K562 (cell line): ENCODE results near the gene HMOX2. TPM values are rescaled to one million over a fixed set of nuclear protein-coding genes. Genes with fewer than 3 reads are reported as not detected.

Experiments used
- CBX3 ChIP-seq, 2 experiments: IDR thresholded peaks; 1 replicate in 1 of 2; 2 replicates in 1 of 2; pipeline ENCODE4 v1.6.1; 2012; ENCODE audit warnings: inconsistent platforms in 2 of 2, low read length in 2 of 2, borderline replicate concordance in 1 of 2, control low read depth in 1 of 2
- CEBPB ChIP-seq: fragments of 450-650 bp; IDR thresholded peaks from 2 replicates; pipeline ENCODE4 v1.6.1; 2016; ENCODE audit warnings: missing genetic modification characterization, missing compliant biosample characterization
- CREM ChIP-seq: IDR thresholded peaks from 2 replicates; pipeline ENCODE4 v1.6.1; 2014; ENCODE audit warnings: antibody characterized with exemption, low read depth
- E2F6 ChIP-seq, 2 experiments: IDR thresholded peaks; 2 replicates each; pipeline ENCODE4 v1.6.1; 2011; ENCODE audit warnings: borderline replicate concordance in 1 of 2, control low read depth in 1 of 2, low read depth in 1 of 2, low read length in 1 of 2, mild to moderate bottlenecking in 1 of 2, mixed read lengths in 1 of 2, moderate library complexity in 1 of 2; ENCODE audit not compliant: insufficient read depth in 1 of 2, insufficient read length in 1 of 2, poor library complexity in 1 of 2, severe bottlenecking in 1 of 2; ENCODE audit errors: extremely low read depth in 1 of 2
- GABPB2 ChIP-seq: fragments of 250-450 bp; sonication (Bioruptor Pico); conservative IDR thresholded peaks from 2 replicates; pipeline ENCODE4 v1.5.1; 2021; ENCODE audit warnings: mild to moderate bottlenecking
- HMG20A ChIP-seq: fragments of 450-650 bp; formaldehyde crosslinking; conservative IDR thresholded peaks from 2 replicates; pipeline ENCODE4 v1.4.0; 2020; ENCODE audit warnings: mild to moderate bottlenecking, mixed read lengths
- KLF6 ChIP-seq: fragments of 250-450 bp; sonication (Bioruptor Pico); IDR thresholded peaks from 2 replicates; pipeline ENCODE4 v1.4.0; 2020; ENCODE audit warnings: mild to moderate bottlenecking, moderate library complexity, borderline replicate concordance
- MEF2A ChIP-seq: IDR thresholded peaks from 2 replicates; pipeline ENCODE4 v1.6.1; 2011; ENCODE audit warnings: low read depth, mild to moderate bottlenecking, low read length, moderate library complexity; ENCODE audit not compliant: control insufficient read depth
- MGA ChIP-seq: fragments of 450-650 bp; IDR thresholded peaks from 2 replicates; pipeline ENCODE4 v1.6.1; 2016; ENCODE audit warnings: mild to moderate bottlenecking, moderate library complexity
- RAD51 ChIP-seq: fragments of 450-650 bp; IDR thresholded peaks from 2 replicates; pipeline ENCODE4 v1.7.1; 2016; ENCODE audit warnings: low read depth, mild to moderate bottlenecking, borderline replicate concordance
- SAP30 ChIP-seq: fragments of 200-600 bp; sonication (generic); IDR thresholded peaks from 2 replicates; pipeline ENCODE4 v1.6.1; 2012; ENCODE audit warnings: borderline replicate concordance, low read depth, mild to moderate bottlenecking, moderate library complexity, low read length, control low read depth, inconsistent platforms; ENCODE audit not compliant: insufficient read depth, poor library complexity, severe bottlenecking
- ZKSCAN1 ChIP-seq: fragments of 150-350 bp; IDR thresholded peaks from 2 replicates; pipeline ENCODE4 v1.6.1; 2016; ENCODE audit warnings: low read depth, low read length
- ZNF584 ChIP-seq: fragments of 200-800 bp; sonication (Bioruptor generic); IDR thresholded peaks from 2 replicates; pipeline ENCODE4 v1.6.1; 2016; ENCODE audit warnings: low read depth, mild to moderate bottlenecking, missing genetic modification characterization, missing compliant biosample characterization
- ZNF668 ChIP-seq: fragments of 250-450 bp; sonication (Bioruptor Pico); IDR thresholded peaks from 2 replicates; pipeline ENCODE4 v1.8.0; 2022; ENCODE audit warnings: mild to moderate bottlenecking, inconsistent platforms
- polyA plus RNA-seq, 8 experiments: library from polyadenylated mRNA; depleted of rRNA in 4 of 8; stranded (reverse) in 5 of 8; unstranded in 3 of 8; fragments of >200 nt; fragmentation: Nextera tagmentation in 2 of 8; fragmentation: Illumina TruSeq in 1 of 8; extraction: Ambion mirVana in 2 of 8; extraction: Trizol in 1 of 8; gene quantifications; 2 replicates each; pipeline versions ENCODE4 v1.2.1 to v1.2.3, GENCODE V29; 2011 to 2014; ENCODE audit warnings: inconsistent platforms in 1 of 8, missing spikeins in 1 of 8
- total RNA-seq, 7 experiments: library from RNA; depleted of rRNA in 6 of 7; stranded (reverse); fragments of >200 nt in 6 of 7; fragmentation: Illumina TruSeq in 2 of 7; extraction: Trizol in 2 of 7; gene quantifications; 2 replicates each; pipeline versions ENCODE4 v1.2.1 to v1.2.3, GENCODE V29; 2011 to 2021; ENCODE audit warnings: low replicate concordance in 1 of 7

The HMOX2 gene
- total and polyA plus RNA-seq, 9 of the 15 experiments (the other 6 are each of a cell fraction or from before 2014, with no cell fraction given) = 26.8 to 87.4 (median 57.4) TPM

- TF ChIP-seq MGA (peak; percentile 88), ZNF584 (CRISPR knock-in tag) (no peak), E2F6 (IDR thresholded peaks at IDR 0.05; ENCODE audit: borderline replicate concordance in 1 of 2, extremely low read depth in 1 of 2, insufficient read depth in 1 of 2, insufficient read length in 1 of 2, low read depth in 1 of 2, low read length in 1 of 2, poor library complexity in 1 of 2, severe bottlenecking in 1 of 2) (peak; percentile 80 to 81), GABPB2 (CRISPR knock-in tag) (no peak), CEBPB (tag) (no peak), CBX3 (IDR thresholded peaks at IDR 0.05; ENCODE audit: borderline replicate concordance in 1 of 2, low read length in 2 of 2) (peak in 1 of 2 experiments; percentile 31; a peak in 1 of 3 replicates), RAD51 (peak; percentile 73; the same call in 1 of the 2 replicates), HMG20A (no peak), ZNF668 (CRISPR knock-in tag) (no peak), ZKSCAN1 (no peak), CREM (peak; percentile 83), SAP30 (no peak), MEF2A (no peak), KLF6 (CRISPR knock-in tag) (no peak)
Observed at GRCh38 chr16:4538350-4539235, 62.4 kb downstream of the HMOX2 start, which contains the start of gene CDIP1 (continued).
